GM15510 (cell line): ENCODE measurements around the gene RASGEF1C.

Experiments used
- POLR2A ChIP-seq: IDR thresholded peaks from 3 replicates; pipeline ENCODE4 v1.6.1; 2011; ENCODE audit warnings: borderline replicate concordance; ENCODE audit not compliant: insufficient read length; ENCODE audit errors: extremely low read depth

The RASGEF1C gene

GRCh38 chr5:180213657-180214207 lies 4.7 kb upstream of the RASGEF1C start:
- TF ChIP-seq POLR2A = no peak

- TF ChIP-seq POLR2A = no peak
These were observed 4.2 kb upstream of the RASGEF1C start for GRCh38 chr5:180213256-180213600.

DNA sequence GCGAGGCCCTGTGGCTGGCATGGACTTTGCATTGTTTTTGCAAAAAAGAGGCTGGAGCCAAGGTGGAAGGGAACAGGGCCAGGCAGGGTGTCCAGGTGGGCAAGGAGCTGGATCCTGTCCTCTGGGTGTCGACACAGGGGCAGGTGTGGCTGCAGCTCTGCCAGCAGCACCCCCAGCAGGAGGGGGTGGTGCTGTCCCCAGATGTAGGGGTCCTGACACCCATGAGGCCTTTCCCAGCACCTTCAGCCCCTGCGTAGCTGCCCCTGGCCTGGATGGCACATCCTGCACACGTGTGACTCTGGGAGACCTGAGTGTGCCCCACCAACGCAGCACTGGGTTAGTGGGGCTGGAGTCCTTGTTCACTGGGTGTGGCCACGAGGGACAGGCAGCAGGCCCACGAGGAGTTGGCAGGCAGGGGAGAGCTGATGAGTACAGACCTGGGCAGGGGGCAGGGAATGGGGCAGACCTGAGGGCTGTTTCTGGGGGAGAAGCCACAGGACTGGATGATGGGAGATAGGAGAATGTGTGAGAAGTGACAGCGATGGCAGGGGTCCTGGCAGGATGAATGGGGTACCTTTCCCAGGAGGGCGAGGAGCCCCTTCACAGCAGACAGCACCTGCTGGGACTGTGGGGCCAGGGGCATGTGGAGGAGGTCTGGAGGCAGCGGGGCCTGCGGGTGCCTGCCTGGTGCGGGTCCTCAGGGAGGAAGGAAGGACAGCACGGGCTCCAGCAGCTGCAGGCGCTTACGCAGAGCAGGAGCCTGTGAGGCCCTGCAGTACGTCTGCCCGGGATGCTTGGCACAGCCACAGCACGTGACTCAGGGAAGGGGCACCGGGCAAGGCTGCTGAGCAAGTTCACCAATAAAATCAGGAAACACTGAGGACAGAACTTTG lies 3.6 kb upstream of the RASGEF1C start:
- no peak for TF ChIP-seq POLR2A

DNA sequence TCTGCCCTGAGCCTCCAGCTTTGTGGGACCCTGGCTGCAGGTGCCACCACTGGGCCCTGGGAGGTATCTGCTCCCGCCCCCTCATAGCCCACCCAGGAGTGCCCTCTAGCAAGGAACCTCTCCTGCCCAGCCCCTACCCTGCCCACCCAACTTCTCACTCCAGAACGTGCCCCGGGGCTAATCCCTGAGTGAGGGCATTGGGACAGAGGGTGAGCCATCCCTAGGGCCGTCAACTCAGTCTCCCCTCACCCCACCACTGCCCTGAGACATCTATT lies 2.7 kb upstream of the RASGEF1C start:
- TF ChIP-seq POLR2A = no peak

DNA sequence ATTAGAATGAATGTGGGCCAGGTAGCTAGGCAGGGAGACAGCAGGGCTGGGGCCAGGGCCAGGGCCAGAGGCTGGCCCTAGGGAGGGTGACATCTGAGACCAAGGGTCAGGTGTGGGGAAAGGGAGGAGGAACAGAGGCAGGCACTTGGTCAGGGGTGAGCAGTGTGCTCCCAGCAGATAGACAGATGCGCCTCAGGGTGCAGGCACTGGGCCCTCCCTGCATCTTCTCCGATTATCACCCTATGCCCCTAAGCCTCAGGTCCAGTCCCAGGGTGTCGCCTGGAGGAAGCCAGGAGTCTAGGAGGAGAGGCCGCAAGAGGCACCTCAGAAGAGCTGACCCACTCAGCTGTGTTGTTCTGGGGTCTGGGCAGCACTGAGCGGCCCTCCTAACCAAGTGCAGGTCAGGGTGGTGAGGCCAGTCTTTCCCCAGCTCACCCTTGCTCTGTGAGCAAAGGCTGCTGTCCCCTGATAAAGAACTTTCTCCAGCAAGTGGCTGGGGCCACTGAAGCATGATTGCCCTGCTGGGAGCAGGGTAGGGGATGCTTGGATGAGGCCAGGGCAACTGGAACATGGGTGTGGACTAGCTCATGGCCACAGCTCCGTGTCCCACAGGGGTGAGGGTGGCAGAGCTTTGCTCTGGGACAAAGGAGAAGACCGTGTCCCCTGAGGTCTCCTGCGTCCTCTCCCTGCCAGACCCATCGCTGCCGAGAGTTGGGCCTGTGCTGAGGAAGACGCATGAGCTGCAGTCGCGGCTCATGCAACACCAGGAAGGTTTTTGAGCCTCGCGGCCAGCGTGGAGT lies 2.1 kb upstream of the RASGEF1C start:
- no peak for TF ChIP-seq POLR2A

DNA sequence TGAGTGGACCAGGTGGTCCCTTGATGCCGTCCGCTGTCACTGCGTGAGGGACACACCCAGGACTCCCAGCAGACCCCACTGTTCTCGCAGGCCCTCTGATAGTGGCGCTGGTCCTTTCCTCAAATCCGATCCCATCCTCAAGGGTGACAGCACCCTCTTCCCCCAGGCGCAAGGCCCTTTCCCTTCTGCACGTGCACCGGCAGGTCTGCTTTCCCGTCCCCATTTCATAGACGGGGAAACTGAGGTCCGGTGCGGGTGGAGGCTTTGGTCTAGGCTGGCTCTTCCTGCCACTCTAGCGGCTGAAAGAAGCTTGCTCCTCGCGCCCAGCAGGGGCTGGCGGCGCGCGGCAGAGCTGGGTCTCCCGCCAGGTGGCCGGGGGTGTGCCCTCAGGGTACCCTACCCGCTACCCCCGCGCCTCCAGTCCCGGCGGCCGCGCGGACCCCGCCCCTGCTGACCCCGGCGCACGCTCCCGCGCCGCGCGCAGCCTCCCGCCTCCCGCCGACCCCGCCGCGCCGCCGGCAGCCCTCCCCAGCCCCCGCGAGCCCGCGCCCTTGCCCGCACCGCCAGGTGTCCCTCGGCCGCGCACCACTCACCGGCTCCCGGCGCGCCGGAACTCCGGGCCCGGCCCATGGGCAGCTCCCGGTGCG lies 453 bp downstream of the RASGEF1C start:
- TF ChIP-seq POLR2A = no peak

DNA sequence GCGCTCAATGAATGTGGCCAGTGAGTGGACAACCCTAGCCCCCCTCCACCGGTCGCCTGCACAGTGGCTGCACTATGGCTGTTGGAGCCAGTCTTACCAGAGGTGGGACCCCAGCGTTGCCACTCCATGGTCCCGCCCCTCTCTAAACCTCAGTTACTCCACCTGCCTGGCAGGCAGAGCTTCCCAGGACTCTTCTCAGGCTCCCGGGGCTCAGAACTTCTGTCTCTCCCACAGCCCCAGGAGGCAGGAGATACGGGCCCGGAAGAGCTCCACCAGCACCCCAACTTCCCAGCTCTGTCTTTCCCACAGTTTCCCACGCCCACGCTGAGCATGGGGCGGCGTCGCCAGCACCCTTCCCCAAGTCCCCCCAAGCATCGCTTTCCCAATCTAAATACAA lies 975 bp downstream of the RASGEF1C start:
- no peak for TF ChIP-seq POLR2A

GRCh38 chr5:180207593-180207992 lies 1.4 kb downstream of the RASGEF1C start:
- no peak for TF ChIP-seq POLR2A

DNA sequence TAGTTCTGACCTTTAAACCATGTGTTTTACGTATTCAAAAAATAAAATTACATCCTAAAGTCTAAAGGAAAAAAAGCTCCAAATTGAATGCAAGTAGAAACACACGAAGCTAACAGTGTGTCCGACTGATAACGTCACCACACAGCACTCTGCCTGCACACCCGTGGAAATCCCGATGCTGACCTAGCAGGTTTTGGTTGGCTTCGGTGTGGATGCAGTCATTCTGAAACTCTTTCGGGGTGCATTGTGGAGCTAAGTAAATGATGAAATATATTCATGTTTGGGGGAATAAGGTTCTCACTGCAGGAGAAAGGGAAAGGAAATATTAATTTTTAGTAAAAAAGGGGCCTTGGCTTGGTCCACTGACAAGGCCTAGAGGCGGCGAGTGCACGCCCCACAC lies 2.0 kb downstream of the RASGEF1C start:
- TF ChIP-seq POLR2A = no peak

GRCh38 chr5:180205916-180206315 lies 3.1 kb downstream of the RASGEF1C start:
- TF ChIP-seq POLR2A = no peak

GRCh38 chr5:180204276-180204819 lies 4.7 kb downstream of the RASGEF1C start:
- TF ChIP-seq POLR2A = no peak

DNA sequence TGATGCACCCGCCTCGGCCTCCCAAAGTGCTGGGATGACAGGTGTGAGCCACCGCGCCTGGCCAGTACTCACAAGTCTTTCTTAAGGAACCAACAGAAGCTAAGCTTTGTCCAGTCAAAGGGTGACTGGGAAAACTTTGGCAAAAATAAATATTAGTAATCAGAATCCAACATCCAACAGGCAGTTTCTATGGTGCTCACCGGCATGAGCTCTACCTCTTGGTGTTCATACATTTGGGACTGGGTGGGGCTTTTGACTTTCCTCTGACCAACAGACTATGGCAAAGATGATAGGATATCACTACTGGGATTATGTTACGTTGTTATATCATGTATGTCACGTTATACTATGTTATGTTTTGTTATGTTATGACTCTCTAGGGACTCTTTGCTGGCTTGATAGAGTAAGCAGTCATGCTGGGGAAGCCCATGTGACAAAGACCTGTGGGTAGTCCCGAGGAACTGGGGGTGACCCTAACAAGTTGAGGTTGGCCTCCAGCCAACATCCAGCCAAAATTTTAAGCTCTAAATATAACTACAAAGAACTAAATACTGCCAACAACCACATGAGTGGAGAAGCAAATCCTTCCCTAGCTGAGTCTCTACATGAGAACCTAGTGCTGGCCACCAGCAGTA lies 6.0 kb downstream of the RASGEF1C start:
- TF ChIP-seq POLR2A = no peak

GRCh38 chr5:180201051-180201987 lies 7.7 kb downstream of the RASGEF1C start:
- no peak for TF ChIP-seq POLR2A
